OCI-LY7 (cell line): Measurements from ENCODE around the gene MACC1.

ENCODE experiments used
- CTCF ChIP-seq: fragments of 200-600 bp; sonication (generic); conservative IDR thresholded peaks from 2 replicates; pipeline ENCODE4 v1.5.1; 2014; ENCODE audit warnings: mild to moderate bottlenecking, antibody characterized with exemption, low read length, moderate library complexity, mixed read lengths
- EZH2phosphoT487 ChIP-seq: fragments of 200-600 bp; sonication (generic); IDR thresholded peaks from 2 replicates; pipeline ENCODE4 v1.6.1; 2018; ENCODE audit warnings: low read depth, borderline replicate concordance, mild to moderate bottlenecking, mixed run types, antibody characterized with exemption, low read length, moderate library complexity, mixed read lengths

GRCh38 chr7:20170633-20171032, 46.6 kb downstream of the MACC1 start:
- TF ChIP-seq CTCF (no peak), EZH2phosphoT487 (no peak)
